GM19463 (cell line): Measurements from ENCODE around the gene TXNDC11.

ENCODE experiments used
- ATAC-seq: cut with Tn5 transposase; IDR thresholded peaks from one replicate; pipeline ENCODE4 v1.9.1; 2021; ENCODE audit warnings: mild to moderate bottlenecking, moderate library complexity; ENCODE audit not compliant: unreplicated experiment

Gene TXNDC11

GRCh38 chr16:11676799-11677198, 65.9 kb downstream of the TXNDC11 start:
- ATAC-seq: no peak

- ATAC-seq: no peak
Measured at GRCh38 chr16:11675561-11676511, 66.8 kb downstream of the TXNDC11 start.

GRCh38 chr16:11674818-11675560, 67.7 kb downstream of the TXNDC11 start:
- ATAC-seq: no peak

GRCh38 chr16:11674001-11674817, 68.4 kb downstream of the TXNDC11 start:
- no peak for ATAC-seq

- no peak for ATAC-seq
Measured at GRCh38 chr16:11673091-11674000, 69.3 kb downstream of the TXNDC11 start.

- no peak for ATAC-seq
Measured at GRCh38 chr16:11672206-11673090, 70.2 kb downstream of the TXNDC11 start.

- ATAC-seq: no peak
Measured at GRCh38 chr16:11671676-11672075, 71.0 kb downstream of the TXNDC11 start.

- ATAC-seq: no peak
Measured at GRCh38 chr16:11671271-11671670, 71.4 kb downstream of the TXNDC11 start.

- peak; percentile 34 for ATAC-seq
Measured at GRCh38 chr16:11670171-11671131, 72.2 kb downstream of the TXNDC11 start.

GRCh38 chr16:11669380-11670146, 73.1 kb downstream of the TXNDC11 start:
- no peak for ATAC-seq

GRCh38 chr16:11668623-11669379, 73.9 kb downstream of the TXNDC11 start:
- ATAC-seq: no peak

- peak; percentile 72 for ATAC-seq
Measured at GRCh38 chr16:11667824-11668622, 74.6 kb downstream of the TXNDC11 start, which contains the start of gene SNN. TSS of gene SNN (plus strand) at chr16:11668455. CDS start at chr16:11676060, 7,605 bp downstream.

GRCh38 chr16:11667221-11667823, 75.3 kb downstream of the TXNDC11 start:
- ATAC-seq: no peak

- ATAC-seq: no peak
Measured at GRCh38 chr16:11666103-11667055, 76.3 kb downstream of the TXNDC11 start.
